HG03460 (cell line): ENCODE results near the gene ITPK1.
"Not testable (repeated sequence)": the region's sequence is repeated elsewhere in the genome, so short reads cannot be mapped to it uniquely, and the experiment has no call there.

Experiments
- ATAC-seq: cut with Tn5 transposase; IDR thresholded peaks from one replicate; pipeline ENCODE4 v1.9.1; 2021; ENCODE audit not compliant: unreplicated experiment

Gene ITPK1

DNA sequence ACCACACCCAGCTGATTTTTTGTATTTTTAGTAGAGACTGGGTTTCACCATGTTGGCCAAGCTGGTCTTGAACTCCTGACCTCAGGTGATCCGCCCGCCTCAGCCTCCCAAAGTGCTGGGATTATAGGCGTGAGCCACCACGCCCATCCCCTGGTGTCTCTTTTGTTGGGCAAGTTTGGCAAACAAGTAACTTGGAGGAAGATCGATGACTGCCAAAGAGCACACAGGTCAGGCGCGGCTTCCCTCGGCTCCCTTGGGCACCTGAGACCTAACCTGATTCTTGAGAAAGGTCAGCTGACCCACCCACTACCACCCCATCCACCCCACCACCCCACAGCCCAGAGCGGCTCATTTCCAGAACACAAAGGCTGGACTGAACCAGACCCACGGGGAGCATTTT, 9.9 kb downstream of the ITPK1 start:
- ATAC-seq = not testable (repeated sequence)

DNA sequence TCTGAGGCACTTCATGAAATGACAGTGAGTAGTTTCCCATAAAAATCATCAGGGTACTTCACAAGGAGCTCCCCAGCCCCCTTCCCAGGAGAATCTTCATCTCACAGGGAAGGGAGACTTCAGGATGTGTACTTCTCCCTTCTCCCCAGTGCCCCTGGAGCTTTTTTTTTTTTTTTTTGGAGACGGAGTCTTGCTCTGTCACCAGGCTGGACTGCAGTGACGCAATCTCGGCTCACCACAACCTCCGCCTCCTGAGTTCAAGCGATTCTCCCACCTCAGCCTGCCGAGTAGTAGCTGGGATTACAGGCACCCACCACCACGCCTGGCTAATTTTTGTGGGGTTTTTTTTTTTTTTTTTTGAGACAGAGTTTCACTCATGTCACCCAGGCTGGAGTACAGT, 10.4 kb downstream of the ITPK1 start:
- ATAC-seq = no peak

DNA sequence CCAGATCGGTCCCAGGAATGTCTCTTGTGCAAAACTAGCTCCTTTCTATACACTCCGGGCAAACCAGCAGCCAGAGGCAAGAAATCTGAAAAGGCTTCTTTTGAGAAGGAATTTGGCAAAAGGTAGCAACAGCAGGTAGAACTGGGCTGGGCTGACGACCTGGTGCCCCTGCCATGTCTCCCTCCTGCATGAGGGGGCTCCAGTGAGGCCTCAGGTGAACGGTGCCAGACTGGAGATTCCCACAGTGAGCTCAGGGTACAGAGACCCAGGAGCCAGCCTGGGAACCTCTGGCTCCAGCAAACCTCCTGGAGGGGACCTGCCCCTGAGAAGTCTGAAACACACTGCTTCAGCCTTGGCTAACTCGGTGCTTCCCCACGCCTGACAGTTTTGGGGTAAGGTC, 10.8 kb downstream of the ITPK1 start:
- ATAC-seq = no peak

DNA sequence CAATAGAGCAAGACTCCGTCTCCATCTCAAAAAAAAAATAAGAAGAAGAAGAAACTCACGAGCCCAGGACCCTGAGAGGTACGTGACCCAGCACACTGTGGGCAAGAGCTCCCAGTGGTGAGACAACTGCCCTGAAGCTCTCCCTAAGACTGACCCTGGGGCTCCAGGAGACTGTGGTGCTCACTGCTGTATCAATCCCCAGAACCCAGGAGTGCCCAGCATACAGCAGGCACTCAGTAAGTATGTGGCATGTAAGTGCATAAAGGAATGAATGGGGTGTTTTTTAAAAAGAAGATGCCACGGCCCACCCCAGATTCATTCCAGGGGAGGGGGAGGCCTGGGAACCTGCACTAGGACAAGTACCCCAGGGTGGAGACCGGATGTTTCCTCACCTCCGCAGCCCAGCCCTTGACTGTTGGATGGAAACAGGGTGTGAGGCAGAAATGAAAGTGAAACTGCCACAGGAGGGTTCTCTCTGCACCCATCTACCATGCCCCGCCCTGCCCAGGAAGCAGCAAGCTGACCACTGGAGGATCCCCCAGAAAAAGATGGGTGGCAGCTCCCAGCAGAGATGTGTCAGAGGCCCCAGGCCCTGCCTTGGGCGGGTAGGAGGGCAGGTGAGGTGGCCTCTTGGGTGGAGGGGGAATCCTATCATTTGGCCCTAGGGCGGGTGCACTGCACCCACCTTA, 12.2 kb downstream of the ITPK1 start:
- ATAC-seq = peak; percentile 94

DNA sequence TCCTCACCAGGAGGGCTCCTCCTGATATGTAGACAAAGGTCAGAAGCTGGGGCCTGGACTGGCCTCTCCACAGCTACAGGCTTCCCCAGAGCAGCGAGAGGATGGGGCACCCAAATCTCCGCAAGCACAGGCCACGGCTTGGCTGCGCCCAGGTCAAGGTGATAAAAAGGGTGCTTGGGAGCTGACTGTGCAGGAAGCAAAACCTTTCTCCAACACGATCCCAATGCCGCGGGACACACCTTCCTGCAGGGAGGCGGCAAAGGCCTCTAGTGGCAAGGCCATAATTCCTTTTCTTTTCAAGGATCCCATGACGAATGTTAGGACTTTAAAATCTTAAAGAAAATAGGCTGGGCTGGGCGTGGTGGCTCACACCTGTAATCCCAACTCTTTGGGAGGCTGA, 13.6 kb downstream of the ITPK1 start:
- ATAC-seq = no peak

DNA sequence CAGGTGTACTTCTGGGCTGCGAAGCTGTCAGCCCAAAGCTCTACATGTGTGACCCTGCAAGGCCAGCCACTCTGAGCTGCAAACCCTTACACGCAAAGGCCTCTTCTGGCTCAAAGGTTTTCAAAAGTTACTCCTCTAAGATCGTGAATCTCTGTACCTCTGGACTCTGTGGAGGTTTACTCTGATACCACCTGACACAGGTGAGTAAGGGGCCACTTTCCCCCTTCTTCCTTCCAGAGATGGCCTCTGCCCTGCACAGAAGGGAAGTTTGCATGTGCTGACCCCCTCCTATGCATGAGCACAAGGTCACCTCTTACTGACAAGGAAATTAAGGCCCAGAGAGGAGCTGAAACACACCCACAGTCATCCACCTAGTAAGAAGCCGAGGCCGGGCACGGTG, 14.5 kb downstream of the ITPK1 start:
- ATAC-seq = no peak

DNA sequence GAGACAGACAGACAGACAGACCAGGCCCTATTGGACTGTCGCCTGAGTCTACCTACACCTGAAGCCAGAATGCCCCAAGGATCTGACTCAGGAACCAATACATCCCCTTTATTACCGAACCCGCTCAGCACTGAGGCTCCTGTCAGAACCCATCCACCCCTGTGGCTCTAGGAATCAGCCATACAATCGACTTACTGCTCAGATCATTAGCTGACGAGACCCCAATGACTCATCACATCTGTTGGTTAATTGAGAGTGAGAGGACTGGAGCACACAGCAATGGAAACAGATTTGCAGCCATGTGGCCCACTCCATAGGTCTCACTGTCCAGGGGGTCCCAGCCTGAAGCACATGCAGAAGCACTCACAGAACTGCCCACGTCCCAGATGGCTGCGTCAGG, 15.2 kb downstream of the ITPK1 start:
- ATAC-seq = no peak

DNA sequence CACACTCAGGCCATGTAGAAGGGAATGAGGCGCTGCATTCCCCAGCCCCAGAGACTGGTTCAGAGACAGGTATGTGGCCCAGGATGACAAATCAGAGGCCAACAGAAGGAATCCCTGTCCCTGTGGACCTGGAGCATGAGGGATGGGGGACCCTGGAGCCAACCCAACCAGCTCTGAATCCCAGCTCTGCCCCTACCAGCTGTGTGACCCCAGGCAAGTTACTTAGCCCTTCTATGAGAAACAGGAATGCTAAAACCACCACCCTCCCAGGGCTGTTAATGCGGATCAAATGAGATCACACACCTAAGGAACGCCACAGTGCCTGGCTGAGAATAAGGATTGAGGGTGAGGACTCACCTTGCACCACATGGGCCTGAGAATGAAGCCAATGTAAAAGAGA, 15.6 kb downstream of the ITPK1 start:
- no peak for ATAC-seq

DNA sequence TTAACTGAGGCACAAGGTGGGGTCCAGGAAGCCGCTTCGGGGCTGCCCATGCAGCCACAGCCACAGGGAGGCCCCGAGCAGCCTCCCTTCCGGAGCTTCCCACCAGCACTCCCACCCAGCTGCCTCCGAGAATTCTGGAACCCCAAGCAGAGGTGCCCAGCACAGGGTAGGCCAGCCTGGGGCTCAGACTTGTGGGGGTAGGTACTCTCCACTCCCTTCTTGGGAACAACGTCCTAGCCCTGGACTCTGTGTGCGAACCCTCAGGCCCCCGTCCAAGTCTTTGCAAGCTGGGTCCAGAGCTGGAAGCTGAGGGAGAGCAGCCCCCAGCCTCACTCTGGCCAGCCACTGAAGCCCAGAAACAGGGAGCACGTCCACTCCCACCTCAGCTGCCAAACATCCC, 16.1 kb downstream of the ITPK1 start:
- no peak for ATAC-seq

DNA sequence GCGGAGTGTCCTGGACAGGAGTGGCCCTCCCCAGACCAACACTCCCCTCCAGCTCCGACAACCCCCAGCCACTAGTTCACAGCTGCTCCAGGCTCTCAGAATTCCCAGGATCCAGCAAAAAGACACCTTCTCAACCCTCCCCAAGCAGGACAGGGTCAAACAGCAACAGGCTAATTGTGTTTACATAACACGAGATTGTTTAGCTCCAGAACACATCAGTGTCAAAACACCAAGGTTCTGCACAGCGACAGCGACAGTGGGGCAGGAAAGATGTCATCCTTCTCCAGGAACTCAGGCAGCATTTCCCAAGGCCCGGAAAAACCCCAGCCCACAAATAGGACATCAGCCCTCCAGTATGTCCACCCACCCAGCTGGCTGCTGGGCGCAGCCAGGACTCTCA, 16.5 kb downstream of the ITPK1 start:
- no peak for ATAC-seq

DNA sequence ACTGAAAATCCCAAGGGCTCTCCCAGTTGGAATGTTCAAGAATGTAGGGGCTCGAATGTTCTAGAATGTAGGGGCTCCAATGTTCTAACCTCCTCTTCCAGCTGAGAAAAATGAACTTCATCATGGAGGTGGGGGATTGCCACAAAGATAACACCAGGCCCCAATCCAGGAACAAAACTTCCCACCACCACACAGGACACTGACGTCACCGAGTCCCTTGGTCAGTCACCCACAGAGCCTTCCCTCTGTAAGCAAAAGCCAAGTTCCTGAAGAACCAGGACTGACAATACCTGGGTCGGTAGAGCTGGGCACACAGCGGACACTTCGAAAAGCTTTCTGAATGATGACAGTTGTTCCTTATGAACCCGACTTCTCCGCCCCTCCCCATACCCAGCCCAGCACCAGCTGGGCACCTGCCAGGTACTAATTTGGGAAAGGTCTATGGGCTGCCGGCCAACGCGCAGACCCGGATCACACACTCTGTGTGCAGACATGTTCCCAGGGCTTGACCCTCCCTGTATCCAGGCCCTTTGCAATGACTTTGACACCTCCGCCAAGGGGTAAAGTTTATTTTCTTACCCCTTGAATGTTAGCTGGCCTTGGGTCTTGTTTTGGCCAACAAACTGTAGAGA, 18.9 kb downstream of the ITPK1 start:
- no peak for ATAC-seq

DNA sequence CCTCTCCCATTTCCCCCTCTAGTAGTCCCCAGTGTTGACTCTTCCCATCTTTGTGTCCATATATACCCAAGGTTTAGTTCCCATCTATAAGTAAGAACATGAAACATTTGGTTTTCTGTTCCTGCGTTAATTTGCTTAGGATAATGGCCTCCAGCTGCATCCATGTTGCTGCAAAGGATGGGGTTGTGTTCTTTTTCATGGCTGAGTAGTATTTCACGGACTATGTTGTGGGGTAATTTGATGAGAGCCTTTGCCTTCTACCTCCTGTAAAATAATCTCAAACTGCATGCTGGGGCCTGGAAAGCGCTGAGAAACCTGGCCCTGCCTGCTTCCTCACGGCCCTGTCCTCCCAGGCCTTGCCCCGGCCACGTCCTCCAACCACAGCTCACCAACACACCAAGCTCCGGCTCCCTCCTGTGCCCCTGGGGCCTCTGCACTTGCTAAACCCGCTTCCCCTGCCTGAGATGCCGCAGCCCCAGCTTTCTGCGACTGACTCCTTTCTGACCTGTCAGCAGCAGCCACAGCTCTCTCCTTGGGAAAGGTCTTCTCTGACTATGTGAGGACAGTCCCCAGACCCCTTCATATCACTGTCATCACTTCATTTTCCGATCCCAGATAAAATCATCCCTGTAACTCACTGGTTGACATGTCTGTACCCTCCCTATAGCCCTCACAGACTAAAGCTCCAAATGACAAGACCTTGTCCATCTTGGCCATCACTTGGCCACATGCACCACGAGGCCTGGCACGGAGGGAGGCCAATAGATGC, 19.8 kb downstream of the ITPK1 start:
- no peak for ATAC-seq

DNA sequence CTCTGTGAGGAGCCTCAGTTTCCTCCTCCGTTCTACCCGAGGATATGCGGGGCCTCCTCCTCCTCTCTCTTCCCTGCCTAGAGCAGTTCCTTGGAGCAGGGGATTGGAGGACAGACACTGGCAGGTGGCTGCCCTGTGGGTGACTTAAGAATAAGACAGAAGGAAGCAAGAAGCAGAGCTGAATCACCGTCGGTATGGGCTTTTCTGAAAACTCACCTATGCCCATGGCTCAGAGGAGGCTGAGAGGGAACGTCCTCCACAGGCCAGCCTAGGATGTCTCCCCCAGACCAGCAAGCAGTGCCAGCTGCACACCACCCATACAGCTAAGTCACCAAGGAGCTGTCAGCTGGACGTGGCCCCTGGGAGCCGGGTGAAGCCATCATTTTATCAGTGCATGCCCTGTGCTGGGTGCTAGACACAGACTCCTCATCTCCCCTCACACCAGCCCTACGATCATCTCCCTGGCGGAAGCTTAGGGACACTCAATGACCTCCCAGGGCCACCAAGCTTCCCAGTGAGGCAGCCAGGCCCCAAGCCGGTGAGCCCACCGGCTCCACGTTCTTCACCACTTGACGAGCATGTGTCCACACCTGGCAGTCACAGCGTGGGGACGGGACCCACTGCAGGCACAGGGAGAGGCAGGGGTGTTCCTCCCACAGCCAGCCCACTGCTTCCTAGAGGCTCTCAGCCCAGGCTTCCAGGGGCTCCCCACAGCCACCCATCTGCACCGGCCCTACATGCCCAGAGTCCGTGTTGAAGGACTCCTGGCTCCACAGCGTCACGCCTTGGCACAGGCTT, 21.4 kb downstream of the ITPK1 start:
- no peak for ATAC-seq

DNA sequence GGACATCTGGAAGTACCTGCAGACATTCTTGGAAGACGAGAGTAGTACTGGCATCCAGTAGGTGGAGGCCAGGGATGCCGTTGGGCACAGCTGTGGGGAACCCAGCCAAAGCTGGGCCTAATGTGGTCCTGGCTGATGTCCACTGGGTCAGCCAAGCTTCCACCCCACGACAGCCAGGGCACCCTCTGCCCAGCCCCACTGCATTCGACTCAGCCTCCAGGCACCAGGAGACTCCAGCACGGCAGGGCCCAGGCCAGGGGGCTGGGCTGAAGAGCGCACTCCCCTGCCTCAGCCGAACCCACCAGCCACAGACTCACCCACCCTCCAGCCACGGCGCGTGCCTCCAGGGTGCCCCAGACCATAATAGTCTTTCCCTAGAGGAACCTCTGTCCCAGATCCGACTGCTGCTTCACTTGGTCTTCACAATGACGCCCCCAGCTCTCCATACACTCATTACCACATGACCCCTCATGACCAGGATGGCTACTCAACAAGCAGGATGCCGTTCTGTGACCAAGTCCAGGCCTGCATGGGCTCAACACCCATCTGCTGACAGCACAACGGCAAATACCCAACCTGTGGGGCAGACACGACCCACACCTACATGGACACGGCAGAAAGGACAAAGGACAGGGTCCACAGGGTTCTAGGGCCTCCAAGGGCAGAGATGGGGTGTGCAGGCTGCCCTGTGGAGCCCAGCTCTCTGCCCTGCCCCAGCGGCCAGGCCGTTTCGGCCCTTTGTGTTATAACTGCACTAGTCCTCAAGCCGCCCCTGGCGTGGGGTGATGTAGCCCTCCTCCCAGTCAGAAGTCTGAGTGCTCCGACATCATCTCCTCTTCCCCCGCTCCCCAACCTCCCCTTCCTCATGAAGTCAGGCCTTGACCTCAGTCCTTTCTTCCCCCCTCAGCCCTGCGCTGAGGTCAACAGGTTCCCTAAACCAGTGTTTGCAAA, 22.8 kb downstream of the ITPK1 start:
- no peak for ATAC-seq

DNA sequence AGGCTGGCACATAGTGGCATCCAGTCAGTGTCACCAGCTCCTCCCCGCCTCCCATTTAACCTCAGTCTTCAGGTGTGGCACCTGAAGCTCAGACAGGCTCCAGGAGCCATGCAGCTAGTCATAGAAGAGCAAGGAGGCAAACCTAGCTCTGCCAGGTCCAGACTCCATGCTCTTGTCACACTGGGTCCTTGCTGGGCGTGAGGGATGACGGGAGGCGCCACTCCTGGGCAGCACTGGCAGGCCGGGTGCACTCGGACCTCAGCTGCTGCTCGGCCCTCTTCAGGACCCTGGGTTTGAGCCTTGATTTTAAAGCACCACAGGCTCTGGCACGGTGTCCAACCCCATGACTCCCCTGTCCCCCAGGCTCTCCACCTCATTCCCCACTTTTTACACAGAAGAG, 24.1 kb downstream of the ITPK1 start:
- ATAC-seq = no peak

DNA sequence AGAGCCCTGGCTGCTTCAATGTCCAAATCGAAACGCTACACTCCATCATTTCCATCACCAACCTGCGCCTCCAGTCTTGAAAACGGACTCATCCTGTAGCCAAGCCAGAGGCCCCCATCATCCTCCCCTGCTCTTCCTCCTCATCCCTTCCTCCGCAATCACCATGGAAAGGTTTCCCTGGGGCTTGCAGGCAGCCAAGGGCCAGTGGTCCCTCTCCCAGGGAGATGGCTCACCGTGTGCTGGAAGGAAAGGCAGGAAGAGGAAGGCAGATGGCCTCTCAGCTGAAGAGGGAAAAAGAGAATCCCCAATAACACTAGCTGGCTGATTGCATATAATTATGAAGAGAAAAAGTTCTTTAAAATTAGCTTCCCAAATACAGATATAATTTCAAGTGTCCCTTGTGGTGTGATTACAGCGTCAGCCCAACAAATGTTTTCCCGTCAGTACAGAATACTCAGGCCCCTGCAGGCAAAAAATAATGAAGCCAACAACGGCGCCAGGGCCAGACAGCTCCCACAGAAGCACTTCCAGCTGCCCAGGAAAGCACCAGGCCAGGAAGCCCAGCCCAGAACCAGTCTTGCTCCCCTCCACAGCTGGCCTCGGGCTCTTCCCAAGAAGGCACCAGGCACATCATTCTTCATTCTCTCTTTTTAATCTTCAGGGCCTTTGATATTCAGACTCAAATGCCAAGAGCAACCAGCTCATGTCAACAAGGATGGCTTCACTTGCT, 24.7 kb downstream of the ITPK1 start:
- no peak for ATAC-seq

DNA sequence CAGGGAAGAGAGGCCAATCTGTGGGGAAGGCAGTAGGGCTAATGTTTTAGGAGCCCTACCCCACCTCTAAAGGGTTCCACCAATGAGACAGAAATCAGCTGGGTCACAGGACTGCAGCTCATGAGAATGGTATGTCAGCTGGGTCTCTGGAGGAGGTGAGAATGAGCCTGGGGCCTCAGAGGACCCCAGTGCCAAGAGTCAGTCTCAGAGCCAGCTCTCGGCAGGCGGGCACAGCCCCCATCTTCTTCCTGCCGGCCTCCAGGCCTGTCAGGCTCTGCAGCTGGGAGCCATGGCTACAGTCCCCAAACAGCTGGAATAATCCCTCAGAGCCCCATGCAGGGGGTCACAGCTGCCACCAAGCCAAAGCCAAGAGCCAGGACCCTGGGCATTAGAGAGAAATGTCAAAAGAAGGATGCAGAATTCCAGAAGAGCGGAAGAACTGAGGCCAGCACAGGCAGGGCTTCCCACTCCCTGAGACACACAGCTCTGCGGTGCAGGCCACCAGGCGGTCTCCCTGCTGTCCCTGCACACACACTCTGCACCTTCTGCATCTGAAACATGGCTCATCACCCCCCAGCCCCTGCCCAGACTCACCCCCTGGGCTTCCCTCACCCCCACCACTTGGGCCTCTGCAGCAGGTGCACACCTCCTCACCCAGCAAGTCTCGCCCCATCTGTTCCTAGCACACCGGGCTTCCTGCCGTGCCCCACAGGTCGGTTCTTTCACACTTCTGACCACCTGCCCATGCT, 26.0 kb downstream of the ITPK1 start:
- ATAC-seq = no peak

DNA sequence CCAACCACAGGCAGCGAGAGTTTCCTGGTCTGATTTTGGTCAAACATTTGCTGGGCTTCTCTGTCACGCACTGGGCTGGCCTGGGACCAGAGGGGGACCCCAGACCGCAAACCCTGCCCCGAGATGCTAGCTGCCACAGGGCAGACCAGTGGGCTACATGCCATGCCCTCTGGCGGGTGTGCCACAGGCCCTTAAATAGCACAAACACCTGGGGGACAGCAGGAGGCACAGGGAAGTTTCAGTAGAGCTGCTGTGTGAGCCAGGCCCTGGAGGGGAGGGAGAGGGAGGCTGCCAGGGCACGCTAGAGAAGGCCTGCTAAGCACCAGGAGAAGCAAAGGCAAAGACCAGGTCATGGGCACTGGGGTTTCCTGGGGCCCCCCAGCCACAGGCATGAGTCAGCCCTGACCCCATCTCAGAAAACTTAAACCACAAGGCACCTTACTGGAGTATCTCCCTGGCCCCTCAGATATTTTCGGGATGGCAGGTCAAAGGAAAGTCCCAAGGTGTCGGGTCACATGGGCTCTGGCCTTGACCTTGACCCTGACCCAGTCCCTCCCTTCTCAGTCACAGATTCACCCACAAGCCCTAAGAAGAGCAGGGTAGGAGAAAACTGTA, 29.2 kb downstream of the ITPK1 start:
- ATAC-seq = peak; percentile 53

DNA sequence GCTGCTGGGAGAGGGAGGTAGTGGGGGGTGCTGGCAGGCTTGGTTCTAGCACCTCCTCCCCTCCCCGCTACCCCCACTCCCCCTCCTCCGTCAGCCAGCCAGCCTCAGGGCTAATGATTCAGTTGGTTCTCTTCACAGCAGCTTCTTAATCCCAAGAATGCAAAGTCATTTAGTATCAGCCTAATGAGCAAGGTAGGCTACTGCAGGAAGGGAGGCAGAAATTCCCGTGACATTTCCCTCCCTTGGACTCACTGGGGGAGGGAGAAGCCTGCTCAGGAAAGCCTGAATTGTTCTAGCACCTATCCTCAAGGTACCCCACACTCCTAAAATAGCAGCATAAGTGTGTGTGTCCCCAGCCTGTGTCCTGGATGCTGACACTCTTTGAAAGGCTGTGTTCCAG, 29.8 kb downstream of the ITPK1 start:
- ATAC-seq = no peak
